Right lobe of liver (tissue), 4 donors: ENCODE results near the gene COX19.

Source experiments
- POLR2A ChIP-seq: fragments of 450-650 bp; IDR thresholded peaks from one replicate; pipeline ENCODE4 v1.6.1; 2017; ENCODE audit warnings: antibody characterized with exemption, mild to moderate bottlenecking
- TF ChIP-seq, protein P1 (sequence below), 4 donors: fragments of 200-600 bp in 3 of 4; fragments of 450-650 bp in 1 of 4; IDR thresholded peaks; one replicate each; pipeline versions ENCODE4 v1.5.1 to v1.8.0; 2016 to 2022; ENCODE audit warnings: antibody characterized with exemption in 4 of 4, mild to moderate bottlenecking in 2 of 4
- donor health status: DM: no; HTN: no; CAD: no.
- donor health status: DM: no; HTN: no; CAD: no.
- donor health status: DM: no; HTN: yes; CAD: no.

GRCh38 chr7:920351-921070 lies 54.8 kb downstream of the COX19 start:
- TF ChIP-seq, protein P1, sequence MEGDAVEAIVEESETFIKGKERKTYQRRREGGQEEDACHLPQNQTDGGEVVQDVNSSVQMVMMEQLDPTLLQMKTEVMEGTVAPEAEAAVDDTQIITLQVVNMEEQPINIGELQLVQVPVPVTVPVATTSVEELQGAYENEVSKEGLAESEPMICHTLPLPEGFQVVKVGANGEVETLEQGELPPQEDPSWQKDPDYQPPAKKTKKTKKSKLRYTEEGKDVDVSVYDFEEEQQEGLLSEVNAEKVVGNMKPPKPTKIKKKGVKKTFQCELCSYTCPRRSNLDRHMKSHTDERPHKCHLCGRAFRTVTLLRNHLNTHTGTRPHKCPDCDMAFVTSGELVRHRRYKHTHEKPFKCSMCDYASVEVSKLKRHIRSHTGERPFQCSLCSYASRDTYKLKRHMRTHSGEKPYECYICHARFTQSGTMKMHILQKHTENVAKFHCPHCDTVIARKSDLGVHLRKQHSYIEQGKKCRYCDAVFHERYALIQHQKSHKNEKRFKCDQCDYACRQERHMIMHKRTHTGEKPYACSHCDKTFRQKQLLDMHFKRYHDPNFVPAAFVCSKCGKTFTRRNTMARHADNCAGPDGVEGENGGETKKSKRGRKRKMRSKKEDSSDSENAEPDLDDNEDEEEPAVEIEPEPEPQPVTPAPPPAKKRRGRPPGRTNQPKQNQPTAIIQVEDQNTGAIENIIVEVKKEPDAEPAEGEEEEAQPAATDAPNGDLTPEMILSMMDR (IDR thresholded peaks at IDR 0.05): no peak
- no peak for TF ChIP-seq POLR2A
